PC-9 (cell line): ENCODE results near the gene COL4A4.

ENCODE experiments used
- CTCF ChIP-seq: fragments of 200-600 bp; sonication (generic); conservative IDR thresholded peaks from 2 replicates; pipeline ENCODE4 v1.6.1; 2017; ENCODE audit warnings: mixed run types, antibody characterized with exemption, mild to moderate bottlenecking, moderate library complexity
- EZH2 ChIP-seq: fragments of 200-600 bp; sonication (generic); IDR thresholded peaks from 2 replicates; pipeline ENCODE4 v1.8.0; 2017; ENCODE audit warnings: antibody characterized with exemption, low read depth

- no peak for TF ChIP-seq CTCF
- TF ChIP-seq EZH2 = no peak
Observed at GRCh38 chr2:227192491-227192890, 28.5 kb upstream of the COL4A4 start.
